Right forelimb (tissue), 1 donor: ENCODE data around the gene ZNF549.
"Not testable (repeated sequence)": the region's sequence is repeated elsewhere in the genome, so short reads cannot be mapped to it uniquely, and the experiment has no call there.

ENCODE experiments used
- DNase-seq: peaks from one replicate; pipeline ENCODE4 v3.0.0-alpha.2; 2018

The ZNF549 gene

GRCh38 chr19:57527136-57527881 is at the start of gene ZNF549:
Gene ZNF549 (plus strand): TSS chr19:57527356. CDS start chr19:57527574, 218 bp downstream.
- DNase-seq = peak; percentile 91

GRCh38 chr19:57487477-57488298 is 39.5 kb upstream of the ZNF549 start, which contains the start of gene ZNF419:
Gene ZNF419 (plus strand): TSS chr19:57487750. CDS start chr19:57487951, 201 bp downstream.
- DNase-seq = peak; percentile 93

GRCh38 chr19:57488299-57488644 is 38.9 kb upstream of the ZNF549 start:
- DNase-seq = not testable (repeated sequence)

GRCh38 chr19:57499332-57499679 is 27.9 kb upstream of the ZNF549 start:
- DNase-seq = not testable (repeated sequence)

- peak; percentile 96 for DNase-seq
Observed at GRCh38 chr19:57499680-57500395, 27.3 kb upstream of the ZNF549 start, which contains the start of gene ZNF773. Gene ZNF773 (plus strand): TSS chr19:57499938. CDS start chr19:57500081, 143 bp downstream.

GRCh38 chr19:57500400-57500799 is 26.8 kb upstream of the ZNF549 start:
- not testable (repeated sequence) for DNase-seq

- DNase-seq = no peak
Observed at GRCh38 chr19:57506163-57506562, 21.0 kb upstream of the ZNF549 start.

GRCh38 chr19:57511484-57511883 is 15.7 kb upstream of the ZNF549 start:
- DNase-seq = no peak

- DNase-seq = no peak
Observed at GRCh38 chr19:57512845-57513244, 14.3 kb upstream of the ZNF549 start.

- no peak for DNase-seq
Observed at GRCh38 chr19:57515255-57515654, 11.9 kb upstream of the ZNF549 start.

- not testable (repeated sequence) for DNase-seq
Observed at GRCh38 chr19:57518021-57518420, 9.1 kb upstream of the ZNF549 start.

GRCh38 chr19:57537953-57538547 is 10.9 kb downstream of the ZNF549 start:
- DNase-seq = no peak

GRCh38 chr19:57546513-57546912 is 19.4 kb downstream of the ZNF549 start:
- DNase-seq = no peak

GRCh38 chr19:57552432-57552831 is 25.3 kb downstream of the ZNF549 start:
- DNase-seq = no peak

GRCh38 chr19:57557659-57558058 is 30.5 kb downstream of the ZNF549 start:
- no peak for DNase-seq

- DNase-seq = no peak
Observed at GRCh38 chr19:57558525-57558924, 31.4 kb downstream of the ZNF549 start.

- no peak for DNase-seq
Observed at GRCh38 chr19:57559008-57559403, 31.9 kb downstream of the ZNF549 start.

GRCh38 chr19:57559404-57560025 is 32.4 kb downstream of the ZNF549 start, which contains the start of gene ZNF550:
Gene ZNF550 (minus strand): TSS chr19:57559863. CDS start chr19:57559682, 181 bp downstream.
- peak; percentile 93 for DNase-seq

GRCh38 chr19:57560049-57560491 is 32.9 kb downstream of the ZNF549 start:
- no peak for DNase-seq

- no peak for DNase-seq
Observed at GRCh38 chr19:57563547-57563946, 36.4 kb downstream of the ZNF549 start.

- no peak for DNase-seq
Observed at GRCh38 chr19:57566396-57567265, 39.5 kb downstream of the ZNF549 start.
